DND-41 (cell line): Measurements from ENCODE around the gene CXCR3.
"Not testable (repeated sequence)": the region's sequence is repeated elsewhere in the genome, so short reads cannot be mapped to it uniquely, and the experiment has no call there.

Experiments used
- ATAC-seq: fragments of 200-7000 bp; cut with Tn5 transposase; 3 replicates; pipeline ENCODE4 v1.9.1; 2021; ENCODE audit warnings: low read depth; ENCODE audit not compliant: insufficient read depth
- DNase-seq: peaks from one replicate; pipeline ENCODE4 v3.0.0-alpha.2; 2020
- H2AFZ ChIP-seq: 2 replicates; pipeline ENCODE4 v1.6.0; 2012; ENCODE audit warnings: low read depth, low read length
- H3K27ac ChIP-seq: 2 replicates; pipeline ENCODE4 v1.5.1; 2012; ENCODE audit warnings: low read length, inconsistent platforms
- H3K27me3 ChIP-seq: fragments of 200-600 bp; sonication (generic); 2 replicates; pipeline ENCODE4 v1.6.0; 2012; ENCODE audit warnings: low read length, mild to moderate bottlenecking, inconsistent platforms; ENCODE audit not compliant: insufficient read depth, poor library complexity
- H3K36me3 ChIP-seq: 2 replicates; pipeline ENCODE4 v1.5.1; 2012; ENCODE audit warnings: low read length, inconsistent platforms; ENCODE audit not compliant: insufficient read depth
- H3K4me1 ChIP-seq: 2 replicates; pipeline ENCODE4 v1.5.1; 2012; ENCODE audit warnings: mild to moderate bottlenecking, low read length; ENCODE audit not compliant: insufficient read depth
- H3K4me2 ChIP-seq: 2 replicates; pipeline ENCODE4 v1.6.0; 2012; ENCODE audit warnings: mild to moderate bottlenecking, moderate library complexity, low read length, inconsistent platforms; ENCODE audit not compliant: insufficient read depth
- H3K4me3 ChIP-seq, 2 experiments: fragments of 200-600 bp in 1 of 2; shearing (Covaris generic) in 1 of 2; 2 replicates each; pipeline ENCODE4 v1.5.1; 2012 to 2016; ENCODE audit warnings: inconsistent platforms in 2 of 2, low read length in 2 of 2, mild to moderate bottlenecking in 2 of 2, low read depth in 1 of 2, moderate library complexity in 1 of 2
- H3K79me2 ChIP-seq: 2 replicates; pipeline ENCODE4 v1.6.0; 2012; ENCODE audit warnings: low read length, inconsistent platforms; ENCODE audit not compliant: insufficient read depth
- H3K9ac ChIP-seq: 2 replicates; pipeline ENCODE4 v1.6.0; 2012; ENCODE audit warnings: low read depth, mild to moderate bottlenecking, inconsistent platforms, low read length, moderate library complexity
- H3K9me3 ChIP-seq: 2 replicates; pipeline ENCODE4 v1.5.1; 2012; ENCODE audit warnings: low read length, moderate library complexity, mild to moderate bottlenecking, inconsistent platforms; ENCODE audit not compliant: insufficient read depth, severe bottlenecking
- H4K20me1 ChIP-seq: 2 replicates; pipeline ENCODE4 v1.6.0; 2012; ENCODE audit warnings: low read length; ENCODE audit not compliant: insufficient read depth
- EZH2 ChIP-seq: IDR thresholded peaks from 3 replicates; pipeline ENCODE4 v1.6.1; 2012; ENCODE audit warnings: borderline replicate concordance, low read depth, mild to moderate bottlenecking, moderate library complexity, low read length, inconsistent platforms; ENCODE audit not compliant: severe bottlenecking
- TF ChIP-seq, protein P1 (sequence below): IDR thresholded peaks from 2 replicates; pipeline ENCODE4 v1.5.1; 2012; ENCODE audit warnings: borderline replicate concordance, low read length, moderate library complexity, mild to moderate bottlenecking; ENCODE audit not compliant: poor library complexity, severe bottlenecking; ENCODE audit errors: extremely low read depth

Gene CXCR3

DNA sequence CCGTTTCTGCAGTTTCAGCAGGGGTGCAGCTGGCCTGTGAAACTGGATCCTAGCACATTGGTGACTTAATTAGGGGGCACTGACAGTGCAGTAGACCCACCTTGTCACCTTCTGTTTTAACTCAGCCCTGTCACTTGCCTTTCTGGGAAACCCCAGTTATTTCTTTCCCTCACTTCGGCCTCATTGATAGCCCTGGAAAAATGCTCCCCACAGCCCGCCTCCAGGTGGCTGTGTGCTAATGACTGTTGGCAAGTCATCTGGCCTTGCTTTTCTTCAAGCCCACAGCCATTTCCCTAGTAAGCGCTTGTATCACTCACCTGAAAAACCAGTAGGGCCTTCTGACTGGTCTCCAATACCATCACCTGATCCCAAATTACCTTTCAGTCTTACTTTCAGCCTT lies 3.3 kb downstream of the CXCR3 start:
- Histone ChIP-seq H3K79me2 (no peaks in the 10 kb centered on the region), H3K27me3 (no peaks in the 10 kb centered on the region)
- ATAC-seq, result no peak

DNA sequence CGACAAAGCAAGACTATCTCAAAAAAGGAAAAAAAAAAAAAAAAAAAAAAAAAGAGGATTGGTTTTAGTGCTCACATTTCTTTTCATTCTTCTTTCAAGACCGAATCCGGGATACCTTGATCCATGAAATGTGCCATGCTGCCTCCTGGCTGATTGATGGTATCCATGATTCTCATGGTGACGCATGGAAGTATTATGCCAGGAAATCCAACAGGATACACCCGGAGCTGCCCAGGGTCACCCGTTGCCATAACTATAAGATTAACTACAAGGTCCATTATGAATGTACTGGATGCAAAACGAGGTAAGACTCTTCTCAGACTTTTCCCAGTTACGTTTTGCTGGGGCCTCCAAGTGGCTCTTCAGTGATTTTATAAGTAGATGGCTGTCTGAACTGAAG lies 6.1 kb downstream of the CXCR3 start:
- Histone ChIP-seq H4K20me1 (no peaks in the 10 kb centered on the region), H3K4me1 (peaks cover 3% of the 10 kb centered on the region; the same call in 1 of the 2 replicates), H3K9ac (no peak overlapping the region), H3K9me3 (no peaks in the 10 kb centered on the region), H3K4me3 (no peak overlapping the region), H3K4me2 (no peak overlapping the region), H3K36me3 (peaks cover 27% of the 10 kb centered on the region), H3K27me3 (no peaks in the 10 kb centered on the region), H3K27ac (no peak overlapping the region), H2AFZ (no peak overlapping the region), H3K79me2 (no peaks in the 10 kb centered on the region)
- no peak for TF ChIP-seq EZH2
- TF ChIP-seq, protein P1, sequence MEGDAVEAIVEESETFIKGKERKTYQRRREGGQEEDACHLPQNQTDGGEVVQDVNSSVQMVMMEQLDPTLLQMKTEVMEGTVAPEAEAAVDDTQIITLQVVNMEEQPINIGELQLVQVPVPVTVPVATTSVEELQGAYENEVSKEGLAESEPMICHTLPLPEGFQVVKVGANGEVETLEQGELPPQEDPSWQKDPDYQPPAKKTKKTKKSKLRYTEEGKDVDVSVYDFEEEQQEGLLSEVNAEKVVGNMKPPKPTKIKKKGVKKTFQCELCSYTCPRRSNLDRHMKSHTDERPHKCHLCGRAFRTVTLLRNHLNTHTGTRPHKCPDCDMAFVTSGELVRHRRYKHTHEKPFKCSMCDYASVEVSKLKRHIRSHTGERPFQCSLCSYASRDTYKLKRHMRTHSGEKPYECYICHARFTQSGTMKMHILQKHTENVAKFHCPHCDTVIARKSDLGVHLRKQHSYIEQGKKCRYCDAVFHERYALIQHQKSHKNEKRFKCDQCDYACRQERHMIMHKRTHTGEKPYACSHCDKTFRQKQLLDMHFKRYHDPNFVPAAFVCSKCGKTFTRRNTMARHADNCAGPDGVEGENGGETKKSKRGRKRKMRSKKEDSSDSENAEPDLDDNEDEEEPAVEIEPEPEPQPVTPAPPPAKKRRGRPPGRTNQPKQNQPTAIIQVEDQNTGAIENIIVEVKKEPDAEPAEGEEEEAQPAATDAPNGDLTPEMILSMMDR, result no peak
- ATAC-seq, result no peak
- DNase-seq, result no peak

More for the DNA sequence above, 3.3 kb downstream of the CXCR3 start:
- Histone ChIP-seq H4K20me1 (0 out of 2 replicates have a peak, but pooled peaks cover 3% of the 10 kb centered on the region), H3K9me3 (no peaks in the 10 kb centered on the region), H2AFZ (no peak overlapping the region), H3K4me1 (peaks cover 23% of the 10 kb centered on the region), H3K4me2 (no peak overlapping the region), H3K9ac (no peak overlapping the region), H3K27ac (no peak overlapping the region), H3K36me3 (peaks cover 15% of the 10 kb centered on the region), H3K4me3 (no peak overlapping the region)
- no peak for TF ChIP-seq EZH2
- TF ChIP-seq, protein P1, result no peak
- no peak for DNase-seq

DNA sequence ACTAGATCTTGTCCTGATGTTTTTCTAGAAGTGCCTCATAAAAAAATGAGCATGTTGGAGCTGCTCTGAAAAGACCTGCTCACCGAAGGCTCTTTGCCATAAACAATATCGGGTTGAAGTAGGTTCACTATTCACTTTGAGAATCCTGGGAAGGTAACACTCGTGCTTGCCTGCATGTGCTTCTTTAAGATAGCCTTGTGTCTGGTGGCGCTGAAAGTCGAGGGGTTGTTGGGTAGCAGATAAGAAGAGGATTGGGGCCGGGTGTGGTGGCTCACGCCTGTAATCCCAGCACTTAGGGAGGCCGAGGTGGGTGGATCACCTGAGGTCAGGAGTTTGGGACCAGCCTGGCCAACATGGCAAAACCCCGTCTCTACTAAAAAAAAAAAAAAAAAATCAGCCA lies 6.6 kb downstream of the CXCR3 start:
- H3K27me3 ChIP-seq, H3K4me3 ChIP-seq, H3K27ac ChIP-seq, ATAC-seq, H3K9ac ChIP-seq, DNase-seq, H3K79me2 ChIP-seq, H3K4me1 ChIP-seq, H3K4me2 ChIP-seq, H3K9me3 ChIP-seq, H4K20me1 ChIP-seq, H2AFZ ChIP-seq: not testable (repeated sequence)
- H3K36me3 ChIP-seq, result peaks cover 32% of the 10 kb centered on the region

DNA sequence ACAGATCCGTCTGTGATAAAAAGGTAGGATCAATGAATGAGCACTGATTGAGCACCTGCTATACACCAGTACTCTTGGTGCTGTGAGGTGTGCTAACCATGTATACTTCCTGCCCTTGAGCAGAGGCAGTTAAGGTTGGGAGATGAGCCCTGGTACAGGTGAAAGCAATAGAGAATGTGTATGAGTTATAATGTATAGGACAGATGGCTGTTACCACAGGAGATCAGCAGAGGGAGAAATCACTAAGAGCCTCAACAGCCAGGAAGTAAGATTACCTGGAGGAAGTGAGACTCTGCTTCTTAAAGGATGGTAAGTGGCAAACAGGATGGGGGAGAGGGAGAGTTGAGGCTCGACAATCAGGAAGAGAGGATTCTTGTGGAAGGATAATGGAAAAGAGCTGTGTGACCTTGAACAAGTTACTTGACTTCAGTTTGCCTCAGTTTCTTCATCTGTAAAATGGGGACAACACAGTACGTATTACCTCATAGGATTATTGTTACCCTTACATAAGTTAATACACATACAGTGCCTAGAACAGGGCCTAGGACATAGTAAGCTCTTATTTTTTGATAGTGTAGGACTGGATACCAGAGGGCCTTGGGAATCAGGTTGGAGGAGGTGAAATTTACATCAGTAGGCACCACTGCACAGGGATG lies 9.1 kb downstream of the CXCR3 start:
- Histone ChIP-seq H3K36me3 (peaks cover 52% of the 10 kb centered on the region), H3K4me1 (peaks cover 8% of the 10 kb centered on the region), H3K27me3 (no peaks in the 10 kb centered on the region), H3K4me3 (no peak overlapping the region), H3K9me3 (no peaks in the 10 kb centered on the region), H4K20me1 (no peaks in the 10 kb centered on the region), H3K4me2 (no peak overlapping the region), H3K27ac (no peak overlapping the region), H3K79me2 (no peaks in the 10 kb centered on the region), H2AFZ (no peak overlapping the region), H3K9ac (no peak overlapping the region)
- no peak for TF ChIP-seq EZH2
- TF ChIP-seq, protein P1, result no peak
- no peak for ATAC-seq
- no peak for DNase-seq
